Thoracic aorta (tissue), 2 donors: ENCODE data around the gene MYCBP. TPM values are rescaled to one million over a fixed set of nuclear protein-coding genes. Genes with fewer than 3 reads are reported as not detected.
A peak's percentile ranks its signal among the peaks of the same experiment; 100 is the strongest.

Source experiments
- ATAC-seq: fragments of 150-250 bp; one replicate; pipeline ENCODE4 v1.8.0; 2017; ENCODE audit warnings: low read depth; ENCODE audit not compliant: insufficient number of reproducible peaks, low FRiP score
- DNase-seq: peaks from one replicate; pipeline ENCODE4 v3.0.0-alpha.2; 2020; ENCODE audit warnings: low spot score
- H3K27ac ChIP-seq, 2 donors: fragments of 200-600 bp; sonication (generic); 1 replicate in 1 of 2; 2 replicates in 1 of 2; pipeline ENCODE4 v1.5.1; 2016; ENCODE audit warnings: mild to moderate bottlenecking in 2 of 2, moderate library complexity in 2 of 2
- H3K27me3 ChIP-seq: fragments of 200-600 bp; sonication (generic); replicated peaks from 2 replicates; pipeline ENCODE4 v1.6.0; 2016; ENCODE audit warnings: mild to moderate bottlenecking; ENCODE audit not compliant: insufficient read depth
- H3K36me3 ChIP-seq: fragments of 200-600 bp; sonication (generic); one replicate; pipeline ENCODE4 v1.5.1; 2016
- H3K4me1 ChIP-seq, 2 donors: fragments of 200-600 bp; sonication (generic); 1 replicate in 1 of 2; 2 replicates in 1 of 2; pipeline versions ENCODE4 v1.5.1 to v1.6.0; 2016; ENCODE audit warnings: low read depth in 2 of 2, mild to moderate bottlenecking in 1 of 2; ENCODE audit not compliant: control insufficient read depth in 1 of 2
- H3K4me3 ChIP-seq: fragments of 200-600 bp; sonication (generic); 2 replicates; pipeline ENCODE4 v1.5.1; 2016; ENCODE audit warnings: mild to moderate bottlenecking
- H3K9me3 ChIP-seq: fragments of 200-600 bp; sonication (generic); 2 replicates; pipeline ENCODE4 v1.5.1; 2016
- CTCF ChIP-seq: fragments of 200-600 bp; sonication (generic); IDR thresholded peaks from one replicate; pipeline ENCODE4 v1.5.1; 2019; ENCODE audit warnings: antibody characterized with exemption
- total RNA-seq, 2 donors: library from RNA; depleted of rRNA; stranded (reverse); fragments of >200 nt; gene quantifications; one replicate each; pipeline versions ENCODE4 v1.1.0 to v1.2.3, GENCODE V29; 2016

The MYCBP gene
- total RNA-seq, 2 donors from 2014 or later = 5.1 to 7.5 TPM

GRCh38 chr1:38819516-38819915, 53.6 kb downstream of the MYCBP start:
- no peak for ATAC-seq
- Histone ChIP-seq H3K27ac (no peak overlapping the region), H3K4me3 (no peak overlapping the region), H3K9me3 (no peaks in the 10 kb centered on the region), H3K4me1 (peaks cover 6 to 12% of the 10 kb centered on the region in 2 donors), H3K27me3 (peaks cover 3% of the 10 kb centered on the region), H3K36me3 (no peaks in the 10 kb centered on the region)
- TF ChIP-seq CTCF = no peak
- no peak for DNase-seq

- TF ChIP-seq CTCF = no peak
- ATAC-seq (no peak), DNase-seq (no peak)
- no peak overlapping the region for H3K27ac ChIP-seq
- no peaks in the 10 kb centered on the region for H3K36me3 ChIP-seq
- no peak overlapping the region for H3K4me3 ChIP-seq
- H3K4me1 ChIP-seq = peaks cover 6 to 12% of the 10 kb centered on the region in 2 donors
- H3K9me3 ChIP-seq = no peaks in the 10 kb centered on the region
- peaks cover 8% of the 10 kb centered on the region for H3K27me3 ChIP-seq
Observed at GRCh38 chr1:38819040-38819439, 54.1 kb downstream of the MYCBP start.

- Histone ChIP-seq H3K27ac (no peak overlapping the region), H3K36me3 (no peaks in the 10 kb centered on the region), H3K4me1 (peaks cover 6 to 12% of the 10 kb centered on the region in 2 donors), H3K9me3 (no peaks in the 10 kb centered on the region), H3K4me3 (peak overlapping the region; percentile 51), H3K27me3 (peaks cover 10% of the 10 kb centered on the region)
- ATAC-seq (no peak), DNase-seq (no peak)
- peak; percentile 61 for TF ChIP-seq CTCF
Observed at GRCh38 chr1:38818175-38818976, 54.8 kb downstream of the MYCBP start.

GRCh38 chr1:38817267-38818174, 55.6 kb downstream of the MYCBP start:
- Histone ChIP-seq H3K4me3 (peak overlapping the region; percentile 51), H3K9me3 (no peaks in the 10 kb centered on the region), H3K27me3 (peaks cover 10% of the 10 kb centered on the region), H3K36me3 (no peaks in the 10 kb centered on the region), H3K27ac (no peak overlapping the region), H3K4me1 (peaks cover 6 to 12% of the 10 kb centered on the region in 2 donors)
- no peak for TF ChIP-seq CTCF
- no peak for DNase-seq
- ATAC-seq = no peak
